Cardiac fibroblast (primary cell): ENCODE measurements around the gene WNT7B.

ENCODE experiments used
- DNase-seq, 2 donors: peaks; one replicate each; pipeline versions ENCODE4 v3.0.0 to v3.0.0-alpha.2; 2010; ENCODE audit warnings: low read depth in 2 of 2
- H3K4me3 ChIP-seq, 2 donors: replicated peaks in 1 of 2; 1 replicate in 1 of 2; 2 replicates in 1 of 2; pipeline ENCODE4 v1.5.1; 2011; ENCODE audit warnings: low read depth in 2 of 2, low read length in 2 of 2, mild to moderate bottlenecking in 2 of 2, moderate library complexity in 1 of 2
- CTCF ChIP-seq: IDR thresholded peaks from one replicate; pipeline ENCODE4 v1.5.1; 2011; ENCODE audit warnings: low read depth, mild to moderate bottlenecking, low read length, inconsistent platforms

The WNT7B gene

GRCh38 chr22:45880091-45880715, 96.8 kb downstream of the WNT7B start:
- no peak overlapping the region for H3K4me3 ChIP-seq
- DNase-seq, result no peak
- no peak for TF ChIP-seq CTCF

GRCh38 chr22:45879552-45879949, 97.4 kb downstream of the WNT7B start:
- no peak for TF ChIP-seq CTCF
- H3K4me3 ChIP-seq, result no peak overlapping the region
- DNase-seq, result no peak

GRCh38 chr22:45878901-45879551, 97.9 kb downstream of the WNT7B start:
- TF ChIP-seq CTCF, result no peak
- H3K4me3 ChIP-seq, result no peak overlapping the region
- DNase-seq, result no peak

- no peak overlapping the region for H3K4me3 ChIP-seq
- no peak for DNase-seq
- TF ChIP-seq CTCF, result no peak
Observed at GRCh38 chr22:45878051-45878781, 98.7 kb downstream of the WNT7B start.

- no peak for TF ChIP-seq CTCF
- no peak overlapping the region for H3K4me3 ChIP-seq
- DNase-seq, result no peak
Observed at GRCh38 chr22:45877651-45878050, 99.3 kb downstream of the WNT7B start.

- no peak for DNase-seq
- H3K4me3 ChIP-seq, result no peak overlapping the region
- no peak for TF ChIP-seq CTCF
Observed at GRCh38 chr22:45877036-45877380, 100.0 kb downstream of the WNT7B start.
